Measurements from ENCODE around the gene KIF6. TPM values are rescaled to one million over a fixed set of nuclear protein-coding genes. Genes with fewer than 3 reads are reported as not detected.
A peak's percentile ranks its signal among the peaks of the same experiment; 100 is the strongest.
"Not testable (repeated sequence)": the region's sequence is repeated elsewhere in the genome, so short reads cannot be mapped to it uniquely, and the experiment has no call there.

Gene KIF6
- total RNA-seq, 1 experiment from 2014 or later: 2.7 TPM

- DNase-seq (ENCODE audit: low read depth): peak; percentile 21
Measured at GRCh38 chr6:39553860-39554802, 171.1 kb downstream of the KIF6 start.

GRCh38 chr6:39553029-39553428, 172.2 kb downstream of the KIF6 start:
- DNase-seq (ENCODE audit: low read depth): no peak

GRCh38 chr6:39550191-39550590, 175.0 kb downstream of the KIF6 start:
- DNase-seq (ENCODE audit: low read depth): no peak

- DNase-seq (ENCODE audit: low read depth): no peak
Measured at GRCh38 chr6:39546731-39547130, 178.5 kb downstream of the KIF6 start.

GRCh38 chr6:39543950-39544349, 181.3 kb downstream of the KIF6 start:
- no peak for DNase-seq (ENCODE audit: low read depth)

- no peak for DNase-seq (ENCODE audit: low read depth)
Measured at GRCh38 chr6:39543095-39543494, 182.1 kb downstream of the KIF6 start.

- no peak for DNase-seq (ENCODE audit: low read depth)
Measured at GRCh38 chr6:39540454-39540853, 184.8 kb downstream of the KIF6 start.

- peak; percentile 80 for DNase-seq (ENCODE audit: low read depth)
Measured at GRCh38 chr6:39530201-39530759, 194.9 kb downstream of the KIF6 start.

- no peak for DNase-seq (ENCODE audit: low read depth)
Measured at GRCh38 chr6:39527792-39528564, 197.2 kb downstream of the KIF6 start.

GRCh38 chr6:39524007-39524406, 201.2 kb downstream of the KIF6 start:
- no peak for DNase-seq (ENCODE audit: low read depth)

GRCh38 chr6:39521958-39522357, 203.2 kb downstream of the KIF6 start:
- no peak for DNase-seq (ENCODE audit: low read depth)

- no peak for DNase-seq (ENCODE audit: low read depth)
Measured at GRCh38 chr6:39520916-39521315, 204.3 kb downstream of the KIF6 start.

- DNase-seq (ENCODE audit: low read depth): no peak
Measured at GRCh38 chr6:39520411-39520810, 204.8 kb downstream of the KIF6 start.

- no peak for DNase-seq (ENCODE audit: low read depth)
Measured at GRCh38 chr6:39518221-39518620, 207.0 kb downstream of the KIF6 start.

- DNase-seq (ENCODE audit: low read depth): peak; percentile 76
Measured at GRCh38 chr6:39517756-39518155, 207.5 kb downstream of the KIF6 start.

- no peak for DNase-seq (ENCODE audit: low read depth)
Measured at GRCh38 chr6:39516471-39516870, 208.7 kb downstream of the KIF6 start.

GRCh38 chr6:39515471-39515870, 209.7 kb downstream of the KIF6 start:
- DNase-seq (ENCODE audit: low read depth): no peak

- no peak for DNase-seq (ENCODE audit: low read depth)
Measured at GRCh38 chr6:39515006-39515405, 210.2 kb downstream of the KIF6 start.

- DNase-seq (ENCODE audit: low read depth): not testable (repeated sequence)
Measured at GRCh38 chr6:39509831-39510230, 215.4 kb downstream of the KIF6 start.

GRCh38 chr6:39508515-39508914, 216.7 kb downstream of the KIF6 start:
- no peak for DNase-seq (ENCODE audit: low read depth)

GRCh38 chr6:39507331-39507998, 217.7 kb downstream of the KIF6 start:
- no peak for DNase-seq (ENCODE audit: low read depth)
